Fibroblast of the aortic adventitia (primary cell): Measurements from ENCODE around the gene PTPN7. TPM values are rescaled to one million over a fixed set of nuclear protein-coding genes. Genes with fewer than 3 reads are reported as not detected.

Source experiments
- DNase-seq: peaks from one replicate; pipeline ENCODE4 v3.0.0-alpha.2; 2010; ENCODE audit warnings: low read depth
- H3K4me3 ChIP-seq: 2 replicates; pipeline ENCODE4 v1.5.1; 2011; ENCODE audit warnings: low read depth, mild to moderate bottlenecking, control low read depth, low read length, moderate library complexity
- CTCF ChIP-seq: IDR thresholded peaks from 2 replicates; pipeline ENCODE4 v1.5.1; 2011; ENCODE audit warnings: mild to moderate bottlenecking, low read length, control low read depth, inconsistent platforms; ENCODE audit not compliant: insufficient read depth
- total RNA-seq: library from RNA; depleted of rRNA; stranded (reverse); fragments of >200 nt; gene quantifications from 2 replicates; pipeline ENCODE4 v1.2.3, GENCODE V29; 2012; ENCODE audit warnings: low replicate concordance

The PTPN7 gene
- total RNA-seq, 1 donor, result not detected

GRCh38 chr1:202130297-202130721 lies 30.1 kb downstream of the PTPN7 start:
- no peak for DNase-seq
- no peak for TF ChIP-seq CTCF
- no peak overlapping the region for H3K4me3 ChIP-seq

GRCh38 chr1:202129453-202130296 lies 30.7 kb downstream of the PTPN7 start:
- no peak overlapping the region for H3K4me3 ChIP-seq
- no peak for TF ChIP-seq CTCF
- DNase-seq, result no peak

- DNase-seq, result no peak
- no peak for TF ChIP-seq CTCF
Observed at GRCh38 chr1:202127836-202128622, 32.4 kb downstream of the PTPN7 start.

GRCh38 chr1:202127061-202127460 lies 33.3 kb downstream of the PTPN7 start:
- no peak for TF ChIP-seq CTCF
- no peak overlapping the region for H3K4me3 ChIP-seq
- DNase-seq, result no peak

More at GRCh38 chr1:202127836-202128622, 32.4 kb downstream of the PTPN7 start:
- no peak overlapping the region for H3K4me3 ChIP-seq

- no peak for DNase-seq
- H3K4me3 ChIP-seq, result no peak overlapping the region
- no peak for TF ChIP-seq CTCF
Observed at GRCh38 chr1:202126426-202126825, 34.0 kb downstream of the PTPN7 start.

- DNase-seq, result no peak
- H3K4me3 ChIP-seq, result no peak overlapping the region
- TF ChIP-seq CTCF, result no peak
Observed at GRCh38 chr1:202125611-202126010, 34.8 kb downstream of the PTPN7 start.
